Caco-2 (cell line): ENCODE data around the gene UBE2D4. TPM values are rescaled to one million over a fixed set of nuclear protein-coding genes. Genes with fewer than 3 reads are reported as not detected.

ENCODE experiments used
- BruUV-seq: library from RNA; stranded (reverse); fragments of 400-500 nt; replicated peaks from 2 replicates; lab custom pipeline; 2021; lab: Mats Ljungman, UMichigan
- CTCF ChIA-PET: fragments of 300-600 bp; sonication (Branson Sonifier 250); formaldehyde crosslinking; loops from one replicate; lab custom pipeline; 2022; ENCODE audit warnings: antibody characterized with exemption; lab: Charles Lee
- POLR2A ChIA-PET: fragments of 300-600 bp; sonication (Branson Sonifier 250); formaldehyde crosslinking; loops from one replicate; lab custom pipeline; 2022; ENCODE audit warnings: antibody characterized with exemption; lab: Charles Lee
- DNase-seq, 2 experiments: peaks; one replicate each; pipeline versions ENCODE4 v3.0.0 to v3.0.0-alpha.2; 2020 to 2022
- H3K27me3 ChIP-seq: replicated peaks from 2 replicates; pipeline ENCODE4 v1.6.0; 2011; ENCODE audit warnings: low read length; ENCODE audit not compliant: control insufficient read depth, insufficient read depth
- H3K36me3 ChIP-seq: 2 replicates; pipeline ENCODE4 v1.5.1; 2011; ENCODE audit warnings: low read length; ENCODE audit not compliant: control insufficient read depth, insufficient read depth
- H3K4me1 ChIP-seq: fragments of 250-450 bp; sonication (Bioruptor Pico); 2 replicates; pipeline ENCODE4 v1.5.1; 2020; ENCODE audit warnings: mild to moderate bottlenecking
- H3K4me3 ChIP-seq: 2 replicates; pipeline ENCODE4 v1.5.1; 2011; ENCODE audit warnings: low read depth, mild to moderate bottlenecking, control low read depth, low read length
- H3K9me3 ChIP-seq: fragments of 250-450 bp; sonication (Bioruptor Pico); 2 replicates; pipeline ENCODE4 v1.5.1; 2020; ENCODE audit warnings: mild to moderate bottlenecking, moderate library complexity
- H3K27ac Mint-ChIP-seq: one replicate; pipeline ENCODE4 v1.8.0; 2022; ENCODE audit warnings: mixed read lengths; ENCODE audit not compliant: unreplicated experiment
- H3K27me3 Mint-ChIP-seq: one replicate; pipeline ENCODE4 v1.8.0; 2022; ENCODE audit warnings: mixed read lengths; ENCODE audit not compliant: insufficient read depth, unreplicated experiment
- H3K36me3 Mint-ChIP-seq: one replicate; pipeline ENCODE4 v1.8.0; 2022; ENCODE audit warnings: mild to moderate bottlenecking, mixed read lengths; ENCODE audit not compliant: insufficient read depth, unreplicated experiment
- H3K4me1 Mint-ChIP-seq: one replicate; pipeline ENCODE4 v1.8.0; 2022; ENCODE audit warnings: low read depth, mixed read lengths; ENCODE audit not compliant: unreplicated experiment
- H3K4me3 Mint-ChIP-seq: one replicate; pipeline ENCODE4 v1.8.0; 2022; ENCODE audit warnings: mild to moderate bottlenecking, moderate library complexity, mixed read lengths; ENCODE audit not compliant: unreplicated experiment
- H3K9me3 Mint-ChIP-seq: one replicate; pipeline ENCODE4 v1.8.0; 2022; ENCODE audit warnings: mixed read lengths; ENCODE audit not compliant: unreplicated experiment
- intact Hi-C: fragments of 100-400 bp; cut with micrococcal nuclease; formaldehyde crosslinking; loops from one replicate; pipeline ENCODE4 v1.10.0; 2022; ENCODE audit not compliant: unreplicated experiment
- total RNA-seq: library from RNA; stranded (reverse); gene quantifications from 2 replicates; pipeline ENCODE4 v1.2.3, GENCODE V29; 2022
- TF ChIP-seq, protein P1 (sequence below), 2 experiments: fragments of 200-600 bp in 1 of 2; IDR thresholded peaks; 1 replicate in 1 of 2; 2 replicates in 1 of 2; pipeline versions ENCODE4 v1.5.1 to v1.8.0; 2011 to 2022; ENCODE audit warnings: antibody characterized with exemption in 1 of 2, control low read depth in 1 of 2, inconsistent platforms in 1 of 2, low read depth in 1 of 2, low read length in 1 of 2, mild to moderate bottlenecking in 1 of 2, moderate library complexity in 1 of 2; ENCODE audit not compliant: insufficient read depth in 1 of 2, severe bottlenecking in 1 of 2, unreplicated experiment in 1 of 2

UBE2D4 gene
- total RNA-seq, 1 experiment from 2014 or later, result 15.4 TPM

DNA sequence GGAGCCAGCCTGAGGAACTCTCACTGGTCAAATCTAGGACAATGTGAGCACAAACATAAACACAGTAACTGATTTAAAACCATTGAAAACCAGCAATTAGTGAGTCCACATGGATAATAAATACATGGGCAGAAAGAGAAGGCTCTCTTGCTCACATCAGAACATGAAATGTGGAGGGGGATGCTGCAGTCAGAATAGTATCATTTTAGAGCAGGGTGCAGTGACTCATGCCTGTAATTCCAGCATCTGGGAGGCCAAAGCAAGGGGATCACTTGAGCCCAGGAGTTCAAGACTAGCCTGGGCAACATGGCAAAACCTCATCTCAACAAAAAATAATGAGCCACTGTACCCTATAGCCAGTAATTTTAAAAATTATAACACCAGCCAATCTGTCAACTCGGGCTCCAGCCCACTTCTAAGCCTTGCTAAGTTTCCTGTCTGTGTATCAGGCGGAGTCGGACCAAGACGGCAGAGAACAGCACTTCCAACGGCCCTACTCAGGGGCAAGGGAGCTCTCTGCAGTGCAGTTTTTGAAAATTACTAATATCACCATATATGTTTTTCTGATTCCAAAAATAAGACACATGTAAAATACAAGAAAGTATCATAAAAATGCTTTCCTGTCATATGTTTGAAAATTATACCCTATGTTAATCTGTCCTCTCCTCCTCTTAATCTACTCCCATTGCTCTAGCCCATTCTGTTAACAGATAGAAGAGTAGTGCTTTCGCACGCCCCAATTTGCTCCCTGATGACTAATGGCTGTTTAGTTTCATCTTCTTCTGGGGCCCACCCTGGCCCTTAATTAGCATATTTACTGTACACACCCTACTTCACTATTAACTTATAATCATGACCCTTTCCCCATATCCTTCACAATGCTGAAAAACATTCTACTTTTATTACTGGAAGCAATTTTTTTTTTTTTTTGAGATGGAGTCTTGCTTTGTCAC is 37.0 kb upstream of the UBE2D4 start:
- H3K36me3 ChIP-seq, result peaks cover 4% of the 10 kb centered on the region
- H3K4me1 ChIP-seq, result peaks cover 10% of the 10 kb centered on the region
- Mint-ChIP-seq H3K27me3 (no peaks in the 10 kb centered on the region), H3K4me3 (no peak overlapping the region), H3K27ac (no peak overlapping the region), H3K36me3 (peaks cover 26% of the 10 kb centered on the region), H3K4me1 (peaks cover 8% of the 10 kb centered on the region), H3K9me3 (no peaks in the 10 kb centered on the region)
- POLR2A ChIA-PET, result no interaction called here
- H3K9me3 ChIP-seq, result no peaks in the 10 kb centered on the region
- no peak for DNase-seq
- BruUV-seq, result no TSS peak
- H3K27me3 ChIP-seq, result no peaks in the 10 kb centered on the region
- intact Hi-C loops, result no loop called here
- no peak overlapping the region for H3K4me3 ChIP-seq
- CTCF ChIA-PET, result no interaction called here
- TF ChIP-seq, protein P1, sequence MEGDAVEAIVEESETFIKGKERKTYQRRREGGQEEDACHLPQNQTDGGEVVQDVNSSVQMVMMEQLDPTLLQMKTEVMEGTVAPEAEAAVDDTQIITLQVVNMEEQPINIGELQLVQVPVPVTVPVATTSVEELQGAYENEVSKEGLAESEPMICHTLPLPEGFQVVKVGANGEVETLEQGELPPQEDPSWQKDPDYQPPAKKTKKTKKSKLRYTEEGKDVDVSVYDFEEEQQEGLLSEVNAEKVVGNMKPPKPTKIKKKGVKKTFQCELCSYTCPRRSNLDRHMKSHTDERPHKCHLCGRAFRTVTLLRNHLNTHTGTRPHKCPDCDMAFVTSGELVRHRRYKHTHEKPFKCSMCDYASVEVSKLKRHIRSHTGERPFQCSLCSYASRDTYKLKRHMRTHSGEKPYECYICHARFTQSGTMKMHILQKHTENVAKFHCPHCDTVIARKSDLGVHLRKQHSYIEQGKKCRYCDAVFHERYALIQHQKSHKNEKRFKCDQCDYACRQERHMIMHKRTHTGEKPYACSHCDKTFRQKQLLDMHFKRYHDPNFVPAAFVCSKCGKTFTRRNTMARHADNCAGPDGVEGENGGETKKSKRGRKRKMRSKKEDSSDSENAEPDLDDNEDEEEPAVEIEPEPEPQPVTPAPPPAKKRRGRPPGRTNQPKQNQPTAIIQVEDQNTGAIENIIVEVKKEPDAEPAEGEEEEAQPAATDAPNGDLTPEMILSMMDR (IDR thresholded peaks at IDR 0.05; ENCODE audit: insufficient read depth in 1 of 2, low read depth in 1 of 2, low read length in 1 of 2, severe bottlenecking in 1 of 2, unreplicated experiment in 1 of 2), result no peak

DNA sequence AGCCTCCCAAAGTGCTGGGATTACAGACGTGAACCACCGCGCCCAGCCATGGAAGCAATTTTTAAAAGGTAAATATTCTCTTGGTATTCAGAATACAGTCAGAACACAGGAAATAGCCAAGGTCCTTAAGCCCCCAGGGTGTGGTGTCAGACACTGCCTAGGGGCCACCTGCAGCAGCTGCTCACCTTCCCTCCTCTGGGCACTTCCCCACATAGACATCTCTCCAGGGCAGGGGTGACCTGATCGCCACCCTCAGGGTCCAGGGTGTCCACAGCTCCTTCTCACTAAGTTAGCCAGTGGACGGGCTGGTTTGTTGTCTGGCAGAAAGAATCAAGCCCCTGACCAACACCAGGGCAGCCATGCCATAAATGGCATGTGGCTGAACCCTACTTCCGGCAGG is 35.8 kb upstream of the UBE2D4 start:
- CTCF ChIA-PET, result no interaction called here
- intact Hi-C loops, result loop anchor here (5.0 kb wide), 1 partner anchor 52 kb away; no protein-coding TSS in a partner anchor
- no peak for DNase-seq
- Histone ChIP-seq H3K27me3 (no peaks in the 10 kb centered on the region), H3K9me3 (no peaks in the 10 kb centered on the region), H3K36me3 (peaks cover 4% of the 10 kb centered on the region), H3K4me1 (peaks cover 10% of the 10 kb centered on the region), H3K4me3 (no peak overlapping the region)
- peaks cover 19% of the 10 kb centered on the region for H3K36me3 Mint-ChIP-seq
- H3K27me3 Mint-ChIP-seq, result no peaks in the 10 kb centered on the region
- POLR2A ChIA-PET, result no interaction called here
- no peak overlapping the region for H3K4me3 Mint-ChIP-seq
- no TSS peak for BruUV-seq
- TF ChIP-seq, protein P1 (IDR thresholded peaks at IDR 0.05; ENCODE audit: insufficient read depth in 1 of 2, low read depth in 1 of 2, low read length in 1 of 2, severe bottlenecking in 1 of 2, unreplicated experiment in 1 of 2), result no peak
- peaks cover 8% of the 10 kb centered on the region for H3K4me1 Mint-ChIP-seq
- no peak overlapping the region for H3K27ac Mint-ChIP-seq
- no peaks in the 10 kb centered on the region for H3K9me3 Mint-ChIP-seq

DNA sequence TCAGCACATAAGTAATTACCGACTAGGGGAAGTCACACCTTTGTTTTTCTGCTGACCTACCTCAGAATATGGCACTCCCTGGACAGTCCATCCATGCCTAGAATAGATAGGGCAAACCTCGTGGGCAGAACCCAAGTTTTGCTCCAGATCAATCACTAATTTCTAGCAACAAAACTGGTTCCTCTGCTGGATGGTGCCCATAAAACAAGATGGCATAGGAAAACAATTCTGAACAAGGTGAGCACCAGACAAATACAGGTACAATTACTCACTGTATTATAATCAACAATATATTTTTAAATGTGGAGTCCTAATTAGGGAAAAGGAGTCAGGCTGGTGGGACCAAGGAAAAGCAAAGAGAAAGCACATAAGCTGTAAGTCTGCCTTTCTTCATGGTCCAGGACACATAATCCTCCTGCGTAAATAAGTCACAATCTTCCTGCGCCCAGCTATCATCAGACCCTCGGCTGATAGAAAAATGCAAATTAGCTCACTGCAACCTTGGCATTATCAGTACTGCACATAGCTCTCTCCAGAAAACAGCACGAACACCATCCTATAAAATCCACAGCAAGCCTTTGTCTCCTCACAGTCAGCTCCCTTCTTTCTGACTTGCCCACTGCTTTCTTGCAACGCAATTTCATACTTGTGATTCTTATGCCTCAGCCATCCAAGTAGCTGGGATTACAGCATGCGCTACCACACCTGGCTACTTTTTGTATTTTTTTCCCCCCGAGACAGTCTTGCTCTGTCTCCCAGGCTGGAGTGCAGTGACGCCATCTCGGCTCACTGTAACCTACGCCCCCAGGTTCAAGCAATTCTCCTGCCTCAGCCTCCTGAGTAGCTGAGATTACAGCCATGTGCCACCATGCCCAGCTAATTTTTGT is 34.9 kb upstream of the UBE2D4 start:
- no peak overlapping the region for H3K4me3 Mint-ChIP-seq
- H3K4me1 Mint-ChIP-seq, result peaks cover 8% of the 10 kb centered on the region
- H3K27me3 ChIP-seq, result no peaks in the 10 kb centered on the region
- BruUV-seq, result no TSS peak
- intact Hi-C loops, result loop anchor here (1.0 to 5.0 kb wide), 2 partner anchors 14 to 51 kb away; no protein-coding TSS in a partner anchor
- H3K4me1 ChIP-seq, result peaks cover 10% of the 10 kb centered on the region
- CTCF ChIA-PET, result no interaction called here
- DNase-seq, result no peak
- H3K4me3 ChIP-seq, result no peak overlapping the region
- peaks cover 24% of the 10 kb centered on the region for H3K36me3 Mint-ChIP-seq
- TF ChIP-seq, protein P1 (IDR thresholded peaks at IDR 0.05; ENCODE audit: insufficient read depth in 1 of 2, low read depth in 1 of 2, low read length in 1 of 2, severe bottlenecking in 1 of 2, unreplicated experiment in 1 of 2), result no peak
- peaks cover 1% of the 10 kb centered on the region; the same call in 1 of the 2 replicates for H3K36me3 ChIP-seq
- H3K27ac Mint-ChIP-seq, result no peak overlapping the region
- H3K9me3 Mint-ChIP-seq, result no peaks in the 10 kb centered on the region
- no peaks in the 10 kb centered on the region for H3K9me3 ChIP-seq
- H3K27me3 Mint-ChIP-seq, result no peaks in the 10 kb centered on the region
- POLR2A ChIA-PET, result interaction anchor here (0.6 kb wide), 1 partner anchor 271 kb away, joined by 3 read pairs; no protein-coding TSS in a partner anchor
